DOHH2 (cell line): ENCODE data around the gene SPDYE6.

Source experiments
- CTCF ChIP-seq: fragments of 200-600 bp; sonication (generic); IDR thresholded peaks from one replicate; pipeline ENCODE4 v1.5.1; 2014; ENCODE audit warnings: antibody characterized with exemption, mild to moderate bottlenecking, low read depth, low read length; ENCODE audit not compliant: poor library complexity, severe bottlenecking
- EZH2phosphoT487 ChIP-seq: fragments of 200-600 bp; sonication (generic); IDR thresholded peaks from 2 replicates; pipeline ENCODE4 v1.6.1; 2017; ENCODE audit warnings: borderline replicate concordance, mild to moderate bottlenecking, antibody characterized with exemption, low read length, moderate library complexity, mixed read lengths

GRCh38 chr7:102313997-102314780 lies 42.1 kb downstream of the SPDYE6 start:
- no peak for TF ChIP-seq CTCF
- TF ChIP-seq EZH2phosphoT487: no peak
